ENCODE measurements around the gene SUSD2. TPM values are rescaled to one million over a fixed set of nuclear protein-coding genes. Genes with fewer than 3 reads are reported as not detected.

The SUSD2 gene
- total RNA-seq, 2 experiments from 2014 or later: 0.23 to 0.63 TPM

GRCh38 chr22:24217384-24217783 is 36.1 kb downstream of the SUSD2 start:
- no peak overlapping the region for H3K27ac Mint-ChIP-seq

GRCh38 chr22:24219750-24220149 is 38.5 kb downstream of the SUSD2 start:
- ChIA-PET CTCF (no interaction called here), POLR2A (no interaction called here)
- Mint-ChIP-seq H3K27ac (no peak overlapping the region), H3K4me1 (peaks cover 4% of the 10 kb centered on the region), H3K27me3 (no peaks in the 10 kb centered on the region), H3K36me3 (ENCODE audit: low read depth) (no peaks in the 10 kb centered on the region), H3K9me3 (no peaks in the 10 kb centered on the region), H3K4me3 (no peak overlapping the region)
- no peak for DNase-seq

More at GRCh38 chr22:24217384-24217783, 36.1 kb downstream of the SUSD2 start:
- peaks cover 4% of the 10 kb centered on the region for H3K4me1 Mint-ChIP-seq
- no peak overlapping the region for H3K4me3 Mint-ChIP-seq
- DNase-seq: no peak
- CTCF ChIA-PET: interaction anchor here (0.9 to 1.2 kb wide), 4 partner anchors 14 to 25 kb away, joined by 3 to 5 read pairs (median 3); no protein-coding TSS in a partner anchor
- POLR2A ChIA-PET: no interaction called here
- no peaks in the 10 kb centered on the region for H3K36me3 Mint-ChIP-seq (ENCODE audit: low read depth)
- peaks cover 3% of the 10 kb centered on the region for H3K27me3 Mint-ChIP-seq
- no peaks in the 10 kb centered on the region for H3K9me3 Mint-ChIP-seq

- no peaks in the 10 kb centered on the region for H3K4me1 Mint-ChIP-seq
- CTCF ChIA-PET: no interaction called here
- POLR2A ChIA-PET: no interaction called here
Measured at GRCh38 chr22:24224468-24224867, 43.2 kb downstream of the SUSD2 start.

GRCh38 chr22:24225044-24225601 is 43.8 kb downstream of the SUSD2 start:
- Mint-ChIP-seq H3K9me3 (no peaks in the 10 kb centered on the region), H3K36me3 (ENCODE audit: low read depth) (no peaks in the 10 kb centered on the region), H3K27ac (no peak overlapping the region), H3K27me3 (no peaks in the 10 kb centered on the region), H3K4me3 (no peak overlapping the region), H3K4me1 (no peaks in the 10 kb centered on the region)
- POLR2A ChIA-PET: no interaction called here
- CTCF ChIA-PET: no interaction called here
- DNase-seq: no peak

More at GRCh38 chr22:24224468-24224867, 43.2 kb downstream of the SUSD2 start:
- H3K9me3 Mint-ChIP-seq: no peaks in the 10 kb centered on the region
- no peaks in the 10 kb centered on the region for H3K36me3 Mint-ChIP-seq (ENCODE audit: low read depth)
- H3K27me3 Mint-ChIP-seq: no peaks in the 10 kb centered on the region
- no peak for DNase-seq
- no peak overlapping the region for H3K4me3 Mint-ChIP-seq
- no peak overlapping the region for H3K27ac Mint-ChIP-seq

GRCh38 chr22:24225951-24226350 is 44.7 kb downstream of the SUSD2 start:
- no peak overlapping the region for H3K27ac Mint-ChIP-seq
- no peaks in the 10 kb centered on the region for H3K36me3 Mint-ChIP-seq (ENCODE audit: low read depth)
- H3K4me1 Mint-ChIP-seq: no peaks in the 10 kb centered on the region
- ChIA-PET POLR2A (no interaction called here), CTCF (interaction anchor here (1.5 kb wide), 1 partner anchor 17 kb away, joined by 6 read pairs; no protein-coding TSS in a partner anchor)
- no peaks in the 10 kb centered on the region for H3K9me3 Mint-ChIP-seq
- peaks cover 2% of the 10 kb centered on the region for H3K27me3 Mint-ChIP-seq
- DNase-seq: no peak
- H3K4me3 Mint-ChIP-seq: no peak overlapping the region

- H3K27me3 Mint-ChIP-seq: peaks cover 2% of the 10 kb centered on the region
- DNase-seq: peak; percentile 71
- POLR2A ChIA-PET: interaction anchor here (1.0 kb wide), 1 partner anchor 40 kb away, joined by 3 read pairs; the partner anchor contains the start of gene SPECC1L
- H3K36me3 Mint-ChIP-seq (ENCODE audit: low read depth): no peaks in the 10 kb centered on the region
- H3K4me3 Mint-ChIP-seq: no peak overlapping the region
- CTCF ChIA-PET: interaction anchor here (0.5 to 4.7 kb wide), 16 partner anchors 8 to 221 kb away, joined by 3 to 30 read pairs (median 4); no protein-coding TSS in a partner anchor
- no peak overlapping the region for H3K27ac Mint-ChIP-seq
- H3K9me3 Mint-ChIP-seq: no peaks in the 10 kb centered on the region
- H3K4me1 Mint-ChIP-seq: peaks cover 3% of the 10 kb centered on the region
Measured at GRCh38 chr22:24230911-24231656, 49.8 kb downstream of the SUSD2 start.

GRCh38 chr22:24231706-24232105 is 50.4 kb downstream of the SUSD2 start:
- no peaks in the 10 kb centered on the region for H3K9me3 Mint-ChIP-seq
- no peak overlapping the region for H3K27ac Mint-ChIP-seq
- H3K36me3 Mint-ChIP-seq (ENCODE audit: low read depth): no peaks in the 10 kb centered on the region
- peaks cover 2% of the 10 kb centered on the region for H3K27me3 Mint-ChIP-seq
- peaks cover 4% of the 10 kb centered on the region for H3K4me1 Mint-ChIP-seq
- no peak for DNase-seq
- no peak overlapping the region for H3K4me3 Mint-ChIP-seq
- ChIA-PET CTCF (interaction anchor here (0.5 to 4.7 kb wide), 12 partner anchors 9 to 168 kb away, joined by 3 to 30 read pairs (median 4); no protein-coding TSS in a partner anchor), POLR2A (interaction anchor here (1.0 kb wide), 1 partner anchor 39 kb away, joined by 3 read pairs; the partner anchor contains the start of gene SPECC1L)

- ChIA-PET POLR2A (no interaction called here), CTCF (interaction anchor here (1.0 to 4.7 kb wide), 7 partner anchors 9 to 149 kb away, joined by 3 to 30 read pairs (median 6); no protein-coding TSS in a partner anchor)
- H3K4me1 Mint-ChIP-seq: peaks cover 4% of the 10 kb centered on the region
- H3K27ac Mint-ChIP-seq: no peak overlapping the region
- no peak overlapping the region for H3K4me3 Mint-ChIP-seq
- no peaks in the 10 kb centered on the region for H3K36me3 Mint-ChIP-seq (ENCODE audit: low read depth)
- no peak for DNase-seq
- no peaks in the 10 kb centered on the region for H3K9me3 Mint-ChIP-seq
- H3K27me3 Mint-ChIP-seq: peaks cover 2% of the 10 kb centered on the region
Measured at GRCh38 chr22:24232124-24232523, 50.8 kb downstream of the SUSD2 start.

GRCh38 chr22:24232725-24233124 is 51.4 kb downstream of the SUSD2 start:
- H3K27me3 Mint-ChIP-seq: peaks cover 2% of the 10 kb centered on the region
- ChIA-PET POLR2A (no interaction called here), CTCF (interaction anchor here (0.8 to 4.7 kb wide), 2 partner anchors 15 to 43 kb away, joined by 3 to 26 read pairs; no protein-coding TSS in a partner anchor)
- no peak overlapping the region for H3K4me3 Mint-ChIP-seq
- peaks cover 4% of the 10 kb centered on the region for H3K4me1 Mint-ChIP-seq
- no peaks in the 10 kb centered on the region for H3K9me3 Mint-ChIP-seq
- no peak for DNase-seq
- no peak overlapping the region for H3K27ac Mint-ChIP-seq
- no peaks in the 10 kb centered on the region for H3K36me3 Mint-ChIP-seq (ENCODE audit: low read depth)

GRCh38 chr22:24233235-24233634 is 51.9 kb downstream of the SUSD2 start:
- H3K4me3 Mint-ChIP-seq: no peak overlapping the region
- no peaks in the 10 kb centered on the region for H3K36me3 Mint-ChIP-seq (ENCODE audit: low read depth)
- peaks cover 4% of the 10 kb centered on the region for H3K4me1 Mint-ChIP-seq
- H3K27ac Mint-ChIP-seq: no peak overlapping the region
- CTCF ChIA-PET: interaction anchor here (0.8 to 4.7 kb wide), 2 partner anchors 15 to 43 kb away, joined by 3 to 26 read pairs; no protein-coding TSS in a partner anchor
- no peak for DNase-seq
- no peaks in the 10 kb centered on the region for H3K9me3 Mint-ChIP-seq
- POLR2A ChIA-PET: no interaction called here
- peaks cover 2% of the 10 kb centered on the region for H3K27me3 Mint-ChIP-seq

- CTCF ChIA-PET: interaction anchor here (4.7 kb wide), 1 partner anchor 44 kb away, joined by 26 read pairs; no protein-coding TSS in a partner anchor
- POLR2A ChIA-PET: no interaction called here
- Mint-ChIP-seq H3K27me3 (peaks cover 2% of the 10 kb centered on the region), H3K36me3 (ENCODE audit: low read depth) (no peaks in the 10 kb centered on the region), H3K27ac (no peak overlapping the region), H3K4me3 (no peak overlapping the region), H3K4me1 (peaks cover 4% of the 10 kb centered on the region), H3K9me3 (no peaks in the 10 kb centered on the region)
- DNase-seq: no peak
Measured at GRCh38 chr22:24233816-24234215, 52.5 kb downstream of the SUSD2 start.

GRCh38 chr22:24235315-24235714 is 54.0 kb downstream of the SUSD2 start:
- Mint-ChIP-seq H3K9me3 (no peaks in the 10 kb centered on the region), H3K36me3 (ENCODE audit: low read depth) (no peaks in the 10 kb centered on the region), H3K27me3 (peaks cover 2% of the 10 kb centered on the region), H3K4me3 (no peak overlapping the region), H3K4me1 (peaks cover 7% of the 10 kb centered on the region), H3K27ac (no peak overlapping the region)
- CTCF ChIA-PET: interaction anchor here (0.9 kb wide), 1 partner anchor 17 kb away, joined by 3 read pairs; no protein-coding TSS in a partner anchor
- POLR2A ChIA-PET: no interaction called here
- DNase-seq: no peak

- no peak for DNase-seq
- peaks cover 16% of the 10 kb centered on the region for H3K4me1 Mint-ChIP-seq
- H3K36me3 Mint-ChIP-seq (ENCODE audit: low read depth): no peaks in the 10 kb centered on the region
- no peaks in the 10 kb centered on the region for H3K9me3 Mint-ChIP-seq
- POLR2A ChIA-PET: no interaction called here
- no peaks in the 10 kb centered on the region for H3K27me3 Mint-ChIP-seq
- H3K27ac Mint-ChIP-seq: no peak overlapping the region
- CTCF ChIA-PET: no interaction called here
- H3K4me3 Mint-ChIP-seq: no peak overlapping the region
Measured at GRCh38 chr22:24236656-24237055, 55.4 kb downstream of the SUSD2 start.

Measured in activated CD4-positive, alpha-beta memory T cell treated with anti-CD3 and anti-CD28 coated beads, Interleukin-2, amount 10 ng/mL, durations not matched to agents 7 days and 5 days (primary cell).